Right hindlimb (tissue), 1 donor: ENCODE data around the gene ATG9A.
"Not testable (repeated sequence)": the region's sequence is repeated elsewhere in the genome, so short reads cannot be mapped to it uniquely, and the experiment has no call there.

Experiments
- DNase-seq: peaks from one replicate; pipeline ENCODE4 v3.0.0-alpha.2; 2018

Gene ATG9A, protein sequence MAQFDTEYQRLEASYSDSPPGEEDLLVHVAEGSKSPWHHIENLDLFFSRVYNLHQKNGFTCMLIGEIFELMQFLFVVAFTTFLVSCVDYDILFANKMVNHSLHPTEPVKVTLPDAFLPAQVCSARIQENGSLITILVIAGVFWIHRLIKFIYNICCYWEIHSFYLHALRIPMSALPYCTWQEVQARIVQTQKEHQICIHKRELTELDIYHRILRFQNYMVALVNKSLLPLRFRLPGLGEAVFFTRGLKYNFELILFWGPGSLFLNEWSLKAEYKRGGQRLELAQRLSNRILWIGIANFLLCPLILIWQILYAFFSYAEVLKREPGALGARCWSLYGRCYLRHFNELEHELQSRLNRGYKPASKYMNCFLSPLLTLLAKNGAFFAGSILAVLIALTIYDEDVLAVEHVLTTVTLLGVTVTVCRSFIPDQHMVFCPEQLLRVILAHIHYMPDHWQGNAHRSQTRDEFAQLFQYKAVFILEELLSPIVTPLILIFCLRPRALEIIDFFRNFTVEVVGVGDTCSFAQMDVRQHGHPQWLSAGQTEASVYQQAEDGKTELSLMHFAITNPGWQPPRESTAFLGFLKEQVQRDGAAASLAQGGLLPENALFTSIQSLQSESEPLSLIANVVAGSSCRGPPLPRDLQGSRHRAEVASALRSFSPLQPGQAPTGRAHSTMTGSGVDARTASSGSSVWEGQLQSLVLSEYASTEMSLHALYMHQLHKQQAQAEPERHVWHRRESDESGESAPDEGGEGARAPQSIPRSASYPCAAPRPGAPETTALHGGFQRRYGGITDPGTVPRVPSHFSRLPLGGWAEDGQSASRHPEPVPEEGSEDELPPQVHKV

DNA sequence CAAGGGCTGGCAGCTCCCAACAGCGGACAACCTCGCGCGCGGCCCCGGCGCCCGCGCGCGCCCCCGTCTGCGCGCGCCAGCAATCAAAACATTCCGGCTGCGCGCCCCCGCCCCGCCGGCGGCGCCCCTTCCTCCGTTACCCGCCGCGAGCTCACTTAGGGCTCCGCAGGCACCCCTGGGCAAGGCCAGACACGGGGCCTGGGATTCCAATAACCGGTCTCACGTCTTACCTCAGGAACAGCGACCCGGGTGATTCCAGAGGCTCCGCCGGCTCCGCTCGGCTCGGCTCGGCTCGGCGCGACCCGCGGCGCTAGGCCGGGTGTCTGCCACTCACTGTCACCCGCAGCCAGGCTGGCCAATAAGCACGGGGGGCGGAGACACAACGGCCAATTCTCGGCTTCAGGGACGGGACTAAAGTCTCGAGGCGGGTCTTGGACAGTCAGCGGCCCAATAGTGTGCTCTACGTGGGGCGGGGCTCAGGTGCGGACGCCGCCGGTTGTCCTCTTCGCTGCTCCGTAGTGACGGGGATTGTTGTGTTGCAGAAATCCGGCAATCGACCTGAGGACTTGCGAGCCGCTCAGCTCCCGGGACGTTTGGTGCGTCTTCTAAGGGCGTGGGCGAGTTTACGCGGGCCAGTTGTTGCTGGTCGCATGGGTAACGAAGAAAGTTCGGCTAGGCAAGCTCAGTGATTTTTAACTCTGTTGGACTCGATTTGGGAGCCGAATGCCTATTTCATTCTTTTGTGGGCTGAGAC, at the start of gene ATG9A, which contains the start of gene ANKZF1:
Gene ATG9A (minus strand): TSS at position 332 of the 754 bp plus-strand sequence. CDS start 1,612 bp downstream, outside the sequence.
Gene ANKZF1 (plus strand): TSS at position 502 of the 754 bp plus-strand sequence. CDS start 452 bp downstream, outside the sequence.
- peak; percentile 99 for DNase-seq

DNA sequence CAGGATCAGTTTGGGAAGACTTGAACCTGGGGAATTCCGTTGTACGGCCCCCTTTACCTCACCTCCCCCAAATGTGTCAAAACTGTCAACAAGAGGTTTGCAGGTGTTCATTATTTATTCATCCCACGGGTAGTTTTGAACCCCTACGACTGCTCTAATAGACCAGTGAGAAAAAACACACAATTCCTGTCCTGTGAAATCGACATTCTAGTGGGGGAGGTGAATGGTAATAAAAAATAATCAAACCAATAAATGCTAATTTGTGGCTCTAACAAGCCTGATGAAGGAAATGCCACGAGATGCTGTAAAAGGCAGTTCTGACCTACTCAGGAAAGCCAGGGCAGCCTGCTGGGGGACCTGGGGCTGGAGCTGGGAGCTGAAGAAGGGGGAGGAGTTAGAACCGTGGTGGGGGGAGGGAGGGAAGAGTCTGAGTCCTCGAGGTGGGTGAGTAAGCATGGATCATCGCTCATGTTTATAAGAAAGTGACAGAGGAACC, 49.3 kb upstream of the ATG9A start:
- no peak for DNase-seq

DNA sequence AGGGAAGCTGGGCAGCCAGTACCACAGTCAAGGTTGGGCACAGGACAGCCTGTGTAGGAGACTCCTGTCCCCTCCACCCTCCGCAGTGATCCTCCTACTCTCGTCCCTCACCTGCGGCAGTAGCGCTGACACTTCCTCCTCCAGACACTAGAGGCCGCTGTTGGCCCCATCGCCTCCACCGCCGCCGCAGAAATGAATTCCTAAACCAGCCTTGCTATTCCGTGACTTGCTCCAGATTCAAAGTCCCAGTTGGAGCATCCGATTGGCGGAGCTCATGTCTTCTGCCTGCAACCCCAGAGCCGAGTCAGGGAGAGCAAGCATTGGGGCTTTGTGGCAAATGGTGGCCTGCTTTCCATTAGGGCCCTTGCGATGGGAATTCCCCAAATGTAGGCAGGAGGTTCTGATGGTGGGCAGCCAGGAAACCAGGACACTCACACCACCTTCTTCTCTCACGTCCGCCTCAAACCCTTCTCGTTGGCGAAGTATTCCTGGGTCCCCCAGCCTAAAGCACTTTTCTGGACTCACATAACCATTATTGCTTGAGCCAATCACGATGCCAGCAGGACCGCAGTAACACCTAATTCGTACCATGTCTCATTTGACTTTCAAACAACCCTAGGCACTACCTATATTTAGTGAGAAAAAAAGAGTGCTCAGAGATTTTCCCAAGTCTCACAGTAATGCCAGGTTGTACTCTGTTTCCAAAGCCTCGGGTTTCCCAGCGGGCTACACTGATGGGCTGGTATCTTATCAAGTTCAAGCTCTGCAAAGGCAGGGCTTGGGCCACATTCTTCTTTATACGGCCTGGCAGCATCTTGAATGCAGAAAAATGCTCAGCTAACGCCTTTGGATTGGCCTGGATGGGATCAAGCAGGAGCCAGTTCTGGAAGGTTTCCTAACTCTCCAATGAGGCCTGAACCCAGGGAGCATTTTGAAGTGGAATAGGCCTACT, 48.5 kb upstream of the ATG9A start:
- peak; percentile 87 for DNase-seq

DNA sequence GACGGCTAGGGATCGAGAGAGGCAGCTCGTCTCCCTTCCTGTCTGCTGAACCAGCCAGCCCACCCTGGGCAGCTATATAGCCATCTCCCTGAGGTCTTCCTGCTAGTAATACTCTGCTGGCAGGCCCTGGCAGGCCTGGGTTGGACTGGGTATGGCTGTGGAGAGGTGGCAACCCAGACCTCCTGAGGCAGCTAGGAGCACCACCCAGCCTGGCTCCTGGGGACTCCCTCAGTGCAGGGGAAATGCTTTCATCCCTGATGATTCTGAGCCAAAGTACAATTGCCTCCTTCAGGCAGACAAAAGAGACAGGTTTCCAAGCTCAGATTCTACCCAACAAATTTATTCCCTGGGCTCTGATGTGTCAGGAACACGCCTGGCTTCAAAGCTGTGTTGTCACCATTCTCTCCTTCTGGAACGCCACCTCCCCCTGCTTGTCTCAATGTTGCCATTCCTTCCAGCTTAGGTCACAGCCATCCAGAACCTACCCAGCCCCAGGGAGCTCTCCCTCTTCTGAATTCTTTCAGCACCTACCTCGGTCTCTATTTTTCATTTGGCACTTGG, 45.0 kb upstream of the ATG9A start:
- no peak for DNase-seq

DNA sequence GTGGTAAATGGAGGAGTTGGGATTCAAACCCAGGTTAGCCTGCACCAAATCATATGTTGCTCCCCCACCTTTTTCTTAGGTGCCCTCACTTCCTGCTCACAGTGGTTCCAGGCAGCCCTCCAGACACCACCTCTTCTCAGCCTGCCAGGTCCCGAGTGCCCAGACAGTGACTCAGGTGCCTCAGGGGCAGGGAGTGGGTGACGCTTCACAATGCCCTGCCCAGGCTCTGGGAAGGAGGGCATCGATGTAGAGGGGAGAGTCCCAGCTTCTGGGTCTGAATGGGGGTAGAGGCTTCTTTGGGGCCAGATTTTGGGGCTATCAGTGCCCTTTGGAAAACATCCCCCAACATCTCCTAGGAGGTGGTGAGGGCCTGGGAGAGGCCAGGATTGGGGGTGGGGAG, 44.5 kb upstream of the ATG9A start:
- DNase-seq, result no peak

DNA sequence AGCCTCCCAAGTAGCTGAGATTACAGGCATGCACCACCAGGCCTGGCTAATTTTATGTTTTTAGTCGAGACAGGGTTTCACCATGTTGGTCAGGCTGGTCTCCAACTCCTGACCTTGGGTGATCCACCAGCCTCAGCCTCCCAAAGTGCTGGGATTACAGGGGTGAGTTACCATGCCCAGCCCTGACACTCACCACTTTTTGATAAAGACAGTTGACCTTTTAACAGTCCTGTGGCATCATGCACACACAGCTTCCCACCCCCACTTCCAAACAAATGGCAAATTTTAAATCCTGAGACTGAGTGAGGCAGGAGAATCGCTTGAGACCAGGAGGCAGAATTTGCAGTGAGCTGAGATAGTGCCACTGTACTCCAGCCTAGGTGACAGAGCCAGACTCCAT, 43.6 kb upstream of the ATG9A start:
- DNase-seq, result no peak

DNA sequence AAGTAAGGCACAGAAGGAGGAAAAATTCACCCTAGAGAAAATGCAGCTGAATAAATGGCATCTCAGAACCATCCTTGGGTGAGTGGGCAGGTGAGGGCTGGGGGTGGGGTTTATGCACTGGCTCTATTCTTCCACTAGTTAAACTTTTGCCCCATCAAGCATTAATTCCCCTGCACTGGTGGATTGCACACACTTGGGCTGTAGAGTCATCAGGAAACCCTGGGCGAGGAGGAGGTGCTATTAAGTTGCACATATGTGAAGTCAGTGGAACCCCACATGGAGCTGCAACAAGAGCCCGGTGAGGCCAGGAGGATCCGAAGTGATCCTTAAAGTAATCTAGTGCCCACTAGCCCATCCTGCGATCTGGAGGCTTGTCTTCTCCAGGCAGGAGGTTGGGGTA, 42.9 kb upstream of the ATG9A start:
- DNase-seq, result no peak

DNA sequence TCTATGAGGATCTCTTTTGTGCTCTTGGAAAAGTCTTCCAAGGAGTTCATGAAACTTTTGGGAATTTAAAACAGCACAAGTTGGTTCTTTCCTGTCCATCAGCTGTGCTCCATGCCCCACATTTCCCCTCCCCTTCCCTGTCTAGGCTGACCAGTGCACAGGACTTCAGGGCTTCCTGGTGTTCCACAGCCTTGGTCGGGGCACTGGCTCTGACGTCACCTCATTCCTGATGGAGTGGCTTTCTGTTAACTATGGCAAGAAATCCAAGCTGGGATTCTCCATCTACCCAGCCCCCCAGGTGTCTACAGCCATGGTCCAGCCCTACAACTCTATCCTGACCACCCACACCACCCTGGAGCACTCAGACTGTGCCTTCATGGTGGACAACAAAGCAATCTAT, 41.6 kb upstream of the ATG9A start:
- DNase-seq, result no peak

DNA sequence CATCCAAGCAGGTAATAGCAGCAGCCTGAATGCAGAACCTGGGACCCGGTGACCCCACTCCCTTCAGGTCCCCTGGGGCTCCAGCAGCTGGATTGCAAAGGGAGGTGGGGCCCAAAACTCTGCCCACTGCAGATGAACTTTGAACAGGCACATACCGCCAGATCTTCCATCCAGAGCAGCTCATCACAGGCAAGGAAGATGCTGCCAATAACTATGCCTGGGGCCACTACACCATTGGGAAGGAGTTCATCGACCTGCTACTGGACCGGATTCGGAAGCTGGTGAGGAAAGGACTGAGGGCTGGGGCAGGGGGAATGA, 40.6 kb upstream of the ATG9A start:
- DNase-seq, result no peak

DNA sequence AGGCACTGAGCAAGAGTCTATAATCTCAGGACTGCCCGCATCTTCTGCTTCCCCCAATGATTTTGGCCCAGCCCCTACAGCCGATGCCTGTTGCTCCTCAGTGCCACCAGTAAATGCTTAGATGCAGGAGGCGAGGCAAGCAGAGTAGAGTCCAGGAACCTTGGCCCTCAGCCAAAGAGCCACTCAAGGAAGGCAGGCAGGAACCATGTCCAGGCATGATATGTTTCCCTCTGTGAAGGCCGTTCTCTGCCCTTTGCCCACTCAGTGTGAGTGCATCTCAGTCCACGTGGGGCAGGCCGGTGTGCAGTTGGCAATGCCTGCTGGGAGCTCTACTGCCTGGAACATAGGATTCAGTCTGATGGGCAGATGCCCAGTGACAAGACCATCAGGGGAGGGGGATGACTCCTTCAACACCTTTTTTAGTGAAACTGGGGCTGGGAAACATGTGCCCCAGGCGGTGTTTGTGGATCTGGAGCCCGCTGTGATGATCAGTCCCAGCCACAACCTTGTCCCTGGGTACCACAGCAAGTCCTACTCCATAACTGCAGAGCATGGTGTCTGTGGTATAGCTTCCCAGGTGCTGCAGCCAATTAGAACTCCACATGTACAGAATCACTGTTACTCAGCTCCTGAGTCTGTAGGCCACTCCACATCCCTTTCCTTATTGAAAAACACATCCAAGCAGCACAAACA, 40.1 kb upstream of the ATG9A start:
- no peak for DNase-seq

DNA sequence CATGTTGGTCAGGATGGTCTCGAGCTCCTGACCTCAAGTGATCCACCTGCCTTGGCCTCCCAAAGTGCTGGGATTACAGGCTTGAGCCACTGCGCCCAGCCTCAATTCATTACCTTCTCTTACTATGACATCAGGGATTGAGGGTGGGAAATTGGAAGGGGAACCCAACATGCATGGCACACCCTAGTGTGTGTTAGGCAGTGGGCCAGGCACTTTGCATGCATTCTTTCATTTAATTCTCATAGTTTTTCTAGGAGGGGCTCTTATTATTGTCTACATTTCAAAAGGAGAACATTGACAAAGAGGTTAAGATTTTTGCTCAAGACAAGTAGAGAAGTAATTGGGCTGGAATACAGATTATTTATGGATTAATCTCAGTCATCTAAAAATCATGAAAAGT, 38.9 kb upstream of the ATG9A start:
- no peak for DNase-seq

DNA sequence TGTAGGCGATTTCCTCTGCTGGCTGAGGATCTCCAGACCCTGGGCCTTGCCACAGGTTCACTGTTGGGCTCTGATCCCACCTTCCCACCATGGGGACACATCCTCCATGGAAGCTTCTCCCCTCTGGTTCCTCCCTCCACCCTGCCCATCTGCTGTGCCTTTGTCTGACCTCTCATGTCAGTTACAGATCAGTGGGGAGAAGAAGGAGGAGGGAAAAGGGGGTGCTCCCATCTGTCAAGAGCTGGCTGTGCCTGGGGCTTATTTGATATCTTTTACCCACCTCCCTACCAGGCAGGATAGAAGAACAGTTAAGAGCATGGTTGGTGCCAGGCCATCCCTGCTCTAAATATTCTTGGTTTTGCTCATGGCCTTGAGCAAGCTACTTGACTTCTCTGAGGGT, 37.5 kb upstream of the ATG9A start:
- no peak for DNase-seq

DNA sequence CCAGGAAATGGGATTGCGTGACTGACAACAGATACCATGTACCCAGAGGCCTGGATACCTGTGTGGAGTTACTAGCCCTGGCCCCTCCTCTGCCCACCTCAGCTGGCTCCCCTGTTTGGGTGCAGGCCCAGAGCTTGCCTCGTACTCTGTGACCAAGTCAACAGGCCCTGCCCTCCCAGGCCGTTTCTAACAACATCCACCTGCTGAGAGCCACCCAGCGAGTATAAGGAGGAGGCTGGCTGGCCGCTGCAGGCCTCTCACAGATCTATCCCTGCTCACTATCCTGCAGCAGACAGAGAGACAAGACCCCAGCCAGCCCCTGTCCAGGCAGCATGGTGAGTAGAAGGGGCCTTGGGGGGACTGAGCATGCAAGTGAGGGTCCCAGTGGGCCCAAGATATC, 36.8 kb upstream of the ATG9A start:
- DNase-seq, result no peak

DNA sequence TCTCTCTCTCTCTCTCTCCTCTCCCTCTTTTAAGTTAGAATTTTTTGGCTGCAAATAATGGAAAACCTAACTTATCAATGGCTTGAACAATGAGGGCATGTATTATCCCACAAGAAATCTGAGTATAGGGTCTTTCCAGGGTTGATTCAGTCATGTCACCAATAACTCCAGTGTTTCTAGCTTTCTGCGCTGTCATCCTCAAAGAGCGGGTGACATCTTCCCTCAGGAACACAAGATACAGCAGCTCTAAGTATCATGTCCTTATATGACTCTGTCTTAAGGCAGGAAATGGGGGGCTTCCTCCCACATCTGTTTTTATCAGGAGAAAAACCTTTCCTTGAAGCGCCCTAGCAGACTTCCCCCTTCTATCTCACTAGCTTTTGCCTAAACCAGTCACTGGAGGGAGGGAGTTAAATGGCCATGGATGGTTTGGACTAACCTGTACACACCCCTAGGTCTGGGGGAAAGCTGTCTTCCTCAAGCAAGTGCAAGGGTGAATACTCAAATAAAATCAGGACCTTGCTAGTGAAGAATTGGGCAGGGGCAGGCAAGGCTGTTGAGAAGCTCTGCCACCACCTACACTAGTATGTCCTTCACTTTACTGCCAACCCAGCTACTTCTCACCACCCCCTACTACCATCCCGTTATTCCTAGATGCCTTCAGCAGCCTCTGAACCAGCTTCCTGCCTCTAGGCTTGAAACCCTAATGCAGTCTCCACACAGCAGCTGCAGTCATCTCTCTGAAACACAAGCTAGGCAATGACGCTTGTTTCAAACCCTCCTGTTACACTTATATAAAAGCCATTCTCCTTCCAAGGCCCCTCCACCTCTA, 31.8 kb upstream of the ATG9A start:
- DNase-seq, result no peak

DNA sequence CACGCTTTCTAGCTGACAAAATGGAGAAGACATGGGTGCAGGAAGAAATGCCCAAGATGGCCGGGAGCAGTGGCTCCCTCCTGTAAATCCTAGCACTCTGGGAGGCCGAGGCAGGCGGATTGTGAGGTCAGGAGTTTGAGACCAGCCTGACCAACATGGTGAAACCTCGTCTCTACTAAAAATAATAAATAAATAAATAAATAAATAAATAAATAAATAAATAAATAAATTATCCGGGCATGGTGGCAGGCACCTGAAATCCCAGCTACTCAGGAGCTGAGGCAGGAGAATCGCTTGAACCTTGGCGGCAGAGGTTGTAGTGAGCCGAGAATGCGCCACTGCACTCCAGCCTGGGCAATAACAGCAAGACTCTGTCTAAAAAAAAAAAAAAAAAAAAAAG, 29.5 kb upstream of the ATG9A start:
- DNase-seq, result not testable (repeated sequence)

DNA sequence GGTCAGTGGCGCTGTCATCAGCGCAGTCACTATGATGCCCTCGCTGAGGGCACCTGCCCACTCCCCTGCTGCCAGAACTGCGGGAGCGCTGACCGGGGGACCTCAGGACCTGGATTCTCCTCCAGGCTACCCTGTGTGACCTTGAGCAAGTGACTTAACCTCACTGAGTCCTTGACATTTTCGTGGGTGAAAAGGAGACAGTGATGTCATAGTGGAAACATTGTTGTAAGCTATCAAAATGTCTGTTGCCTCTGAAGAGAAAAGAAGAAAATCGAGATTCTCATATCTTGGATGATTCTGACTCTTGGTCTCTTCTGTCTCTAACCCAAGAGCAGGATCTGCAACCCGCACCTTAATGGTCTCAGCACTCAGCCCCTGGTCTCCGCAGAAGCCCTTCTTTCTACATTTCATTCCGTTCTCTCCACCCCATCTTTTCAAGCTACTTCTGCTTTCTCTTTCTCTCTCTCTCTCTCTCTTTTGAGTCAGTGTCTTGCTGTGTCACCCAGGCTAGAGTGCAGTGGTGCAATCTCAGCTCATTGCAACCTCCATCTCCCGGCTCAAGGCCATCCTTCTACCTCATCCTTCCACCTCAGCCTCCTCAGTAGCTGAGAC, 25.3 kb upstream of the ATG9A start:
- DNase-seq, result no peak

DNA sequence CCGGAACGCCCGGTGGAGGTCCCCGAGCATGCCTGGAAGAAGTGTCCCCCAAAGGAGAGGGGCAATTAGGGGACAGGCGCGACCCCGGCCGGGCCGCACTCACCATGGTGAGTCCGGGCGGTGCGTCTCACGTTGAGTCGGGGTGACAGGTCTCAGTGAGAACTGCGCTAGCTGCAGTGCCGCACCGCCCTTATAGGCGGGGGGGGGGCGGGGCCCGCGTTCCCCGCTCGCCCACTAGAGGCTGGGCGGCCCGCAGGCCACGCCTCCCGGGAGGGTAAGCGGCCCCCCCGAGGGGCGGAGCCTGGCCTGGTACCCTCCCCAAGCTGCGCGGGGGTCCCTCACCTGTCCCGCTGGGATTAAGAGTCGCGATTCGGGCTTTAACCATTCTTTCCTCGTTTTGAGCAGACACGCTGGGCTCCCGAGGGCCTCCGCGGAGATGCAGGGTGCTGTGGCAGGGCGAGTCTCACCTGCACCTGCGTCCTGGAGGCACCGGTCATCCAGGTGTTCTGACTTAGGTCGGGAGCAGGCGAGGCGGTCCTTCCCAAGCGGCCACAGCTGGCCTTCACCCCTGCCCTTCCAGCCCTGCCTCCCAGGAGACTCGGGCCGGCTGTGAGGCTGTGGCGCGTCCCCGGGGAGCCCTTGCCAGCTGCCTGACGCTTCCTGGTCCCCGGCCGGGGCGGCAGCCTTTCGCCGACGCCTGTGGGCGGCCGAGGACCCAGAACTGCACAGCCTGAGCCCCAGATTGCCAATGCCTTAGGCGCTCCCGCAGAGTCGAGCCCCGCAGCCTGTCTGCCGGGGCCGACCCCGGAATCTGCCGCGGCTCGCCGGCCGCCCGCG, 24.5 kb upstream of the ATG9A start, which contains the start of gene TUBA4A:
Gene TUBA4A (minus strand): TSS at position 166 of the 837 bp plus-strand sequence. CDS start 60 bp downstream, at position 106.
- DNase-seq, result peak; percentile 65
